ENCODE results near the gene ICOS. TPM values are rescaled to one million over a fixed set of nuclear protein-coding genes. Genes with fewer than 3 reads are reported as not detected.

ICOS gene
- total and polyA plus RNA-seq, 2 of the 8 experiments (the other 6 are each of a cell fraction or from before 2014, with no cell fraction given): not detected

DNA sequence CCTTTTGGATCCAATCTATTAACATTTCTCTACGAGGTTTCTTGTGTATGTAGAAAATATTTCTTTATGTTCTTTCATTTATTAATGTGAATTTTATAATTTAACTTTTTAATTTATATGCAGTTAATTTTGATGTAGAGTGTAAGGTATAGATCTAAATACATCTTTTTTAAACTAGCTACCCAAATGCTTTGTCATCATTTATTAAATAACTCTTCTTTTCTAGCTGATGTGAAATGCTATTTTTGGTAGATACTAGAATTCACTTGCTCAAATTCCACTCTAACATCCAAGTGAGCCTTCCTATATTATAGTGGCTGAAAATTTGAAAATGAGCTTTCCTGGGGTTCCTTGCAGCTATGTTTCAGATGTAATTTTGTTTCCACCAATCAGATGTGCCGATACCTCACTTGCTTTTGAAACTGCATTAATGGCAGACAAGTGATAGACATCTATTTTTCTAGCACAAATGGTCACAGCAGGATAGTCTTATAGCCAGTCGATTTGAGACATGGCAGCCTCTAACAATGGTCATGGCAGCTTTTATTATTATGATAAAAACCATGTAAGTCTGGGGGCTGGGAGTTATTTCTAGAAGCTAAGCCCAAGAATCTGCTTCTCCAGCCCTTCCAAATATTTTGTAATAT, 10.9 kb upstream of the ICOS start:
- Histone ChIP-seq H2BK15ac (ENCODE audit: low read length) (no peak overlapping the region), H3K27me3 (replicated peaks in 1 of 4; ENCODE audit: control insufficient read depth in 3 of 4, extremely low read depth in 1 of 4, insufficient read depth in 3 of 4, low read length in 3 of 4) (no peaks in the 10 kb centered on the region), H3K4me2 (ENCODE audit: insufficient read depth in 1 of 2, low read depth in 2 of 2, low read length in 2 of 2) (no peak overlapping the region), H4K91ac (replicated peaks; ENCODE audit: insufficient read length, low read length) (no peak overlapping the region), H3K56ac (replicated peaks; ENCODE audit: insufficient read length, low read depth, low read length) (no peak overlapping the region), H3K27ac (ENCODE audit: low read depth, low read length) (no peak overlapping the region), H2BK5ac (ENCODE audit: low read depth, low read length) (no peak overlapping the region), H3K79me1 (ENCODE audit: low read depth, low read length) (no peaks in the 10 kb centered on the region), H2BK120ac (replicated peaks; ENCODE audit: low read depth, low read length) (no peak overlapping the region), H3K23me2 (ENCODE audit: low read depth, low read length) (no peaks in the 10 kb centered on the region), H3K9me3 (ENCODE audit: insufficient read depth in 2 of 2, low read depth in 1 of 2, low read length in 1 of 2) (no peaks in the 10 kb centered on the region), H2BK20ac (ENCODE audit: low read length) (no peak overlapping the region), H3K4me1 (replicated peaks in 1 of 4; ENCODE audit: control insufficient read depth in 3 of 4, insufficient read depth in 4 of 4, low read length in 3 of 4) (no peaks in the 10 kb centered on the region), H3K23ac (ENCODE audit: insufficient read length) (no peak overlapping the region), H3K79me2 (ENCODE audit: control insufficient read depth in 1 of 2, insufficient read depth in 2 of 2, low read length in 2 of 2) (no peaks in the 10 kb centered on the region), H2AFZ (ENCODE audit: low read length) (no peak overlapping the region), H4K8ac (ENCODE audit: extremely low read depth, insufficient read depth, low read length) (no peak overlapping the region), H3K14ac (ENCODE audit: insufficient read length) (no peak overlapping the region), H2BK12ac (ENCODE audit: low read depth, low read length) (no peak overlapping the region), H3K36me3 (ENCODE audit: control insufficient read depth in 2 of 4, insufficient read depth in 4 of 4, low read length in 3 of 4) (no peaks in the 10 kb centered on the region), H2AK5ac (ENCODE audit: low read depth, low read length) (no peak overlapping the region), H3K4ac (replicated peaks; ENCODE audit: insufficient read length, low read depth, low read length) (no peak overlapping the region), H4K20me1 (replicated peaks in 1 of 2; ENCODE audit: control insufficient read depth in 1 of 2, insufficient read depth in 2 of 2, low read length in 2 of 2) (no peaks in the 10 kb centered on the region), H3K18ac (ENCODE audit: extremely low read depth, low read length) (no peak overlapping the region), H3K4me3 (ENCODE audit: extremely low read depth in 1 of 4, insufficient read depth in 2 of 4, low read depth in 3 of 4, low read length in 4 of 4) (no peak overlapping the region), H4K5ac (ENCODE audit: insufficient read length, low read depth, low read length) (no peak overlapping the region), H3K9ac (replicated peaks in 1 of 4; ENCODE audit: extremely low read depth in 1 of 4, low read depth in 3 of 4, low read length in 3 of 4) (no peak overlapping the region)
- CTCF ChIA-PET (ENCODE audit: partially characterized antibody): interaction anchor here (0.6 kb wide), 1 partner anchor 125 kb away, joined by 3 read pairs; no protein-coding TSS in a partner anchor
- FAIRE-seq (no peak), DNase-seq (ENCODE audit: low read depth in 1 of 2, low spot score in 2 of 2) (no peak)
- TF ChIP-seq EP300 (IDR thresholded peaks at IDR 0.05; ENCODE audit: borderline replicate concordance in 1 of 2, low read depth in 2 of 2, low read length in 2 of 2): no peak
- TF ChIP-seq RFX5 (IDR thresholded peaks at IDR 0.05; ENCODE audit: borderline replicate concordance, low read depth, low read length): no peak
- TF ChIP-seq, protein P1, sequence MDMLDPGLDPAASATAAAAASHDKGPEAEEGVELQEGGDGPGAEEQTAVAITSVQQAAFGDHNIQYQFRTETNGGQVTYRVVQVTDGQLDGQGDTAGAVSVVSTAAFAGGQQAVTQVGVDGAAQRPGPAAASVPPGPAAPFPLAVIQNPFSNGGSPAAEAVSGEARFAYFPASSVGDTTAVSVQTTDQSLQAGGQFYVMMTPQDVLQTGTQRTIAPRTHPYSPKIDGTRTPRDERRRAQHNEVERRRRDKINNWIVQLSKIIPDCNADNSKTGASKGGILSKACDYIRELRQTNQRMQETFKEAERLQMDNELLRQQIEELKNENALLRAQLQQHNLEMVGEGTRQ (IDR thresholded peaks at IDR 0.05; ENCODE audit: low read length): no peak
- no peak for TF ChIP-seq CBX8 (IDR thresholded peaks at IDR 0.05; ENCODE audit: borderline replicate concordance, low read depth, low read length)
- TF ChIP-seq POLR2AphosphoS5 (IDR thresholded peaks at IDR 0.05; ENCODE audit: low read depth, low read length): no peak
- no peak for TF ChIP-seq FOSL1 (IDR thresholded peaks at IDR 0.05; ENCODE audit: insufficient read depth, low read depth, low read length)
- no peak for TF ChIP-seq MAFK (IDR thresholded peaks at IDR 0.05; ENCODE audit: low read depth, low read length)
- TF ChIP-seq RNF2 (IDR thresholded peaks at IDR 0.05; ENCODE audit: borderline replicate concordance, low read depth, low read length, missing control alignments, poor library complexity, severe bottlenecking): no peak
- TF ChIP-seq CEBPB (IDR thresholded peaks at IDR 0.05; ENCODE audit: low read depth, low read length): no peak
- 95% methylated on average over 3 of the region's 3 CpGs; no CpG with 5 or more reads in 1 of the 2 experiments for WGBS, 2 experiments (ENCODE audit: extremely low coverage in 1 of 2, insufficient coverage in 1 of 2, insufficient read length in 1 of 2, insufficient replicate concordance in 2 of 2, low coverage in 1 of 2, low lambda C conversion rate in 2 of 2, missing lambda C conversion rate in 1 of 2)
- POLR2A ChIA-PET (ENCODE audit: partially characterized antibody): no interaction called here

All from H1 (cell line).